ENCODE data around the gene TMEM161B. TPM values are rescaled to one million over a fixed set of nuclear protein-coding genes. Genes with fewer than 3 reads are reported as not detected.
"Not testable (repeated sequence)": the region's sequence is repeated elsewhere in the genome, so short reads cannot be mapped to it uniquely, and the experiment has no call there.

TMEM161B gene
- total RNA-seq, 1 experiment from 2014 or later = 22.1 TPM

DNA sequence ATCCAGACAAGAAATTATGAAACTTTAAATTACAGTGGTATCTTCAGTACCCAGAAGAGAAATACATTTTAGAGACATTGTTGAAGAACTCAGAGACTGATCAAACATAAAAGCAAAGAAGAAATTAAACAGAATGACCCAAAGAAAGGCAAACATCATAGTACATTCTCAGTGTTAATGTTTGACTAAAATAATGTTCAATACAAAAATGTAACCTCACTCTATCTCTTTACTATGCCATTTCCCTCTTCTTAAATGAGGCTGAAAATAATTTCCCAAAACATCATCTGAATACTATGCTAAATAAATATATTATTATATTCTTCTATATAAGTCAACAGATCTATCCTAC is 22.8 kb downstream of the TMEM161B start:
- H3K4me3 Mint-ChIP-seq (ENCODE audit: unreplicated experiment) = no peak overlapping the region
- CTCF ChIA-PET = no interaction called here
- intact Hi-C loops (cut with micrococcal nuclease; ENCODE audit: unreplicated experiment) = no loop called here

DNA sequence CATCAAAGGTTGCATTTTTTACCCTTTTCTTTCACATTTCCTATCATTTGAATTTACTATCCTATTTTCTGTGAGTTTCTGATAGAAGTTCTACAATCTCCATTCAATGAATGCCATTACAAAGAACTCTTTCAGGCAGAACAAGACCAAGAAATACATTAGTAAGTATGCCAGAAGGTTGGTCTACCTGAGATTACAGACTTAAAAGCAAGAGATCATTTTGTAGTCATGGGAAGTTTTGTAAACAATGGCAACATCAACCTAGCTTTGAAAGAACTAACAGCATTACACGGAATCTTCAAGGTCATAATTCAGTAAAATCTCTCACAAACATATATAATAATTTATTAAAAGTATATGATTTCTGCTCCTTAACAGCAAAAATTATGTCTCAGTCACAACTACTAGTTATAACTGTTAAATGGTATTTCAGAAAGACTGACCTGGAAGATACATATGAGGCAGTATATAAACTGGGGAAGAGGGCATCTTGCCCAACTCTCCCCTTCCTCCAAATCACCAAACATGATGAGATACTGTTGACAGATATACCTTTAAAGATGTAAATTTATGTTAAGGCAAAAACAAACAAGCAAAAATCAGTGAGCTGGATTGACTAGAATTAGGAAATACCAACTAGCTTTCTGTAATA is 23.3 kb downstream of the TMEM161B start:
- H3K4me1 ChIP-seq = peaks cover 36% of the 10 kb centered on the region
- TF ChIP-seq, protein P1, sequence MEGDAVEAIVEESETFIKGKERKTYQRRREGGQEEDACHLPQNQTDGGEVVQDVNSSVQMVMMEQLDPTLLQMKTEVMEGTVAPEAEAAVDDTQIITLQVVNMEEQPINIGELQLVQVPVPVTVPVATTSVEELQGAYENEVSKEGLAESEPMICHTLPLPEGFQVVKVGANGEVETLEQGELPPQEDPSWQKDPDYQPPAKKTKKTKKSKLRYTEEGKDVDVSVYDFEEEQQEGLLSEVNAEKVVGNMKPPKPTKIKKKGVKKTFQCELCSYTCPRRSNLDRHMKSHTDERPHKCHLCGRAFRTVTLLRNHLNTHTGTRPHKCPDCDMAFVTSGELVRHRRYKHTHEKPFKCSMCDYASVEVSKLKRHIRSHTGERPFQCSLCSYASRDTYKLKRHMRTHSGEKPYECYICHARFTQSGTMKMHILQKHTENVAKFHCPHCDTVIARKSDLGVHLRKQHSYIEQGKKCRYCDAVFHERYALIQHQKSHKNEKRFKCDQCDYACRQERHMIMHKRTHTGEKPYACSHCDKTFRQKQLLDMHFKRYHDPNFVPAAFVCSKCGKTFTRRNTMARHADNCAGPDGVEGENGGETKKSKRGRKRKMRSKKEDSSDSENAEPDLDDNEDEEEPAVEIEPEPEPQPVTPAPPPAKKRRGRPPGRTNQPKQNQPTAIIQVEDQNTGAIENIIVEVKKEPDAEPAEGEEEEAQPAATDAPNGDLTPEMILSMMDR (IDR thresholded peaks at IDR 0.05; ENCODE audit: insufficient read depth in 1 of 2, low read depth in 1 of 2, low read length in 1 of 2, severe bottlenecking in 1 of 2, unreplicated experiment in 1 of 2) = no peak
- Mint-ChIP-seq H3K4me1 (ENCODE audit: low read depth, unreplicated experiment) (peaks cover 16% of the 10 kb centered on the region), H3K4me3 (ENCODE audit: unreplicated experiment) (no peak overlapping the region), H3K27ac (ENCODE audit: unreplicated experiment) (peak overlapping the region; percentile 71), H3K27me3 (ENCODE audit: insufficient read depth, unreplicated experiment) (no peaks in the 10 kb centered on the region), H3K9me3 (ENCODE audit: unreplicated experiment) (no peaks in the 10 kb centered on the region), H3K36me3 (ENCODE audit: insufficient read depth, unreplicated experiment) (peaks cover 5% of the 10 kb centered on the region)
- no peak for DNase-seq
- H3K4me3 ChIP-seq (ENCODE audit: low read depth, low read length) = no peak overlapping the region
- no peaks in the 10 kb centered on the region for H3K27me3 ChIP-seq (replicated peaks; ENCODE audit: control insufficient read depth, insufficient read depth, low read length)
- intact Hi-C loops (cut with micrococcal nuclease; ENCODE audit: unreplicated experiment) = no loop called here
- CTCF ChIA-PET = no interaction called here
- H3K9me3 ChIP-seq = no peaks in the 10 kb centered on the region
- no TSS peak for BruUV-seq (replicated peaks)
- POLR2A ChIA-PET = no interaction called here
- no peaks in the 10 kb centered on the region for H3K36me3 ChIP-seq (ENCODE audit: control insufficient read depth, insufficient read depth, low read length)

More for the DNA sequence above, 22.8 kb downstream of the TMEM161B start:
- no peaks in the 10 kb centered on the region for H3K9me3 ChIP-seq
- H3K4me1 ChIP-seq = peaks cover 36% of the 10 kb centered on the region
- H3K27me3 Mint-ChIP-seq (ENCODE audit: insufficient read depth, unreplicated experiment) = no peaks in the 10 kb centered on the region
- no peak overlapping the region for H3K27ac Mint-ChIP-seq (ENCODE audit: unreplicated experiment)
- H3K4me3 ChIP-seq (ENCODE audit: low read depth, low read length) = no peak overlapping the region
- peaks cover 5% of the 10 kb centered on the region for H3K36me3 Mint-ChIP-seq (ENCODE audit: insufficient read depth, unreplicated experiment)
- no TSS peak for BruUV-seq (replicated peaks)
- no peaks in the 10 kb centered on the region for H3K27me3 ChIP-seq (replicated peaks; ENCODE audit: control insufficient read depth, insufficient read depth, low read length)
- TF ChIP-seq, protein P1 (IDR thresholded peaks at IDR 0.05; ENCODE audit: insufficient read depth in 1 of 2, low read depth in 1 of 2, low read length in 1 of 2, severe bottlenecking in 1 of 2, unreplicated experiment in 1 of 2) = no peak
- POLR2A ChIA-PET = no interaction called here
- no peaks in the 10 kb centered on the region for H3K9me3 Mint-ChIP-seq (ENCODE audit: unreplicated experiment)
- DNase-seq = no peak
- H3K4me1 Mint-ChIP-seq (ENCODE audit: low read depth, unreplicated experiment) = peaks cover 16% of the 10 kb centered on the region
- H3K36me3 ChIP-seq (ENCODE audit: control insufficient read depth, insufficient read depth, low read length) = no peaks in the 10 kb centered on the region

DNA sequence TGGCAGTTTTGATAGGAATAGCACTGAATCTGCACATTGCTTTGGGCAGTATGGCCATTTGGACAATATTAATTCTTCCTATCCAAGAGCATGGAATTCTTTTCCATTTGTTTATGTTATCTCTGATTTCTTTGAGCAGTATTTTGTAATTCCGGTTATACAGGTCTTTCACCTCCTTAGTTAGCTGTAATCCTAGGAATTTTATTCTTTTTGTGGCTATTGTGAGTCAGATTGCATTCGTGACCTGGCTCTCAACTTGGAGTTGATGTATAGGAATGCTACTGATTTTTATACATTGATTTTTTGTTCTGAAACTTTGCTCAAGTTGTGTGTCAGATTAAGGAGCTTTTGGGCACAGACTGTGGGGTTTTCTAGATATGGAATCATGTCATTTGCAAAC is 24.0 kb downstream of the TMEM161B start:
- no TSS peak for BruUV-seq (replicated peaks)

DNA sequence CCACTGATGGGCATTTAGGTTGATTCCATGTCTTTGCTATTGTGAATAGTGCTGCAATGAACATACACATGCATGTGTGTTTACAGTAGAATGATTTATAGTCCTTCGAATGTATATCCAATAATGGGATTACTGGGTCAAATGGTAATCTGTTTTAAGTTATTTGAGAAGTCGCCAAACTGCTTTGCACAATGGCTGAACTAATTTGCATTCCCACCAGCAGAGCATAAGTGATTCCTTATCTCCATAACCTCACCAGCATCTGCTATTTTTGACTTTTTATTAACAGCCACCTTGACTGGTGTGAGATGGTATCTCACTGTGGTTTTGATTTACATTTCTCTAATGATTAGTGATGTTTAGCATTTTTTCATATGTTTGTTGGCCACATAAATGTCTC is 25.2 kb downstream of the TMEM161B start:
- H3K4me3 Mint-ChIP-seq (ENCODE audit: unreplicated experiment); H3K36me3 Mint-ChIP-seq (ENCODE audit: insufficient read depth, unreplicated experiment); H3K27me3 ChIP-seq (replicated peaks; ENCODE audit: control insufficient read depth, insufficient read depth, low read length); H3K9me3 Mint-ChIP-seq (ENCODE audit: unreplicated experiment); H3K4me3 ChIP-seq (ENCODE audit: low read depth, low read length); intact Hi-C loops (cut with micrococcal nuclease; ENCODE audit: unreplicated experiment); DNase-seq; H3K27ac Mint-ChIP-seq (ENCODE audit: unreplicated experiment); POLR2A ChIA-PET; H3K9me3 ChIP-seq; H3K27me3 Mint-ChIP-seq (ENCODE audit: insufficient read depth, unreplicated experiment); H3K36me3 ChIP-seq (ENCODE audit: control insufficient read depth, insufficient read depth, low read length); BruUV-seq (replicated peaks); CTCF ChIA-PET: not testable (repeated sequence)
- peaks cover 36% of the 10 kb centered on the region for H3K4me1 ChIP-seq
- peaks cover 16% of the 10 kb centered on the region for H3K4me1 Mint-ChIP-seq (ENCODE audit: low read depth, unreplicated experiment)

More for the DNA sequence above, 24.0 kb downstream of the TMEM161B start:
- H3K4me1 Mint-ChIP-seq (ENCODE audit: low read depth, unreplicated experiment) = peaks cover 16% of the 10 kb centered on the region
- TF ChIP-seq, protein P1 (IDR thresholded peaks at IDR 0.05; ENCODE audit: insufficient read depth in 1 of 2, low read depth in 1 of 2, low read length in 1 of 2, severe bottlenecking in 1 of 2, unreplicated experiment in 1 of 2) = no peak
- DNase-seq = peak in 1 of 2 experiments; percentile 3
- no peak overlapping the region for H3K4me3 Mint-ChIP-seq (ENCODE audit: unreplicated experiment)
- Histone ChIP-seq H3K4me1 (peaks cover 36% of the 10 kb centered on the region), H3K9me3 (no peaks in the 10 kb centered on the region), H3K36me3 (ENCODE audit: control insufficient read depth, insufficient read depth, low read length) (no peaks in the 10 kb centered on the region), H3K27me3 (replicated peaks; ENCODE audit: control insufficient read depth, insufficient read depth, low read length) (no peaks in the 10 kb centered on the region), H3K4me3 (ENCODE audit: low read depth, low read length) (no peak overlapping the region)
- CTCF ChIA-PET = no interaction called here
- POLR2A ChIA-PET = no interaction called here
- intact Hi-C loops (cut with micrococcal nuclease; ENCODE audit: unreplicated experiment) = no loop called here
- no peaks in the 10 kb centered on the region for H3K27me3 Mint-ChIP-seq (ENCODE audit: insufficient read depth, unreplicated experiment)
- H3K27ac Mint-ChIP-seq (ENCODE audit: unreplicated experiment) = peak overlapping the region; percentile 71
- H3K36me3 Mint-ChIP-seq (ENCODE audit: insufficient read depth, unreplicated experiment) = peaks cover 5% of the 10 kb centered on the region
- no peaks in the 10 kb centered on the region for H3K9me3 Mint-ChIP-seq (ENCODE audit: unreplicated experiment)
